Liver (tissue), 9 donors: ENCODE results near the gene GSTO2. TPM values are rescaled to one million over a fixed set of nuclear protein-coding genes. Genes with fewer than 3 reads are reported as not detected.

Source experiments
- DNase-seq: peaks from one replicate; pipeline ENCODE4 v3.0.0-alpha.2; 2017; ENCODE audit warnings: low spot score
- H3K27ac ChIP-seq, 2 donors: one replicate each; pipeline ENCODE4 v1.7.0; 2013; ENCODE audit warnings: inconsistent platforms in 2 of 2, low read length in 2 of 2, control low read depth in 1 of 2, low read depth in 1 of 2, mild to moderate bottlenecking in 1 of 2
- H3K27me3 ChIP-seq, 4 donors: one replicate each; pipeline versions ENCODE4 v1.6.1 to v1.7.0; 2013; ENCODE audit warnings: low read length in 3 of 4, inconsistent platforms in 1 of 4, mild to moderate bottlenecking in 1 of 4, moderate library complexity in 1 of 4; ENCODE audit not compliant: control insufficient read depth in 4 of 4, insufficient read depth in 4 of 4
- H3K36me3 ChIP-seq, 4 donors: one replicate each; pipeline versions ENCODE4 v1.6.1 to v1.7.0; 2013; ENCODE audit warnings: low read length in 3 of 4, mild to moderate bottlenecking in 3 of 4, low read depth in 1 of 4, moderate library complexity in 1 of 4; ENCODE audit not compliant: control insufficient read depth in 4 of 4, insufficient read depth in 3 of 4
- H3K4me1 ChIP-seq, 4 donors: one replicate each; pipeline versions ENCODE4 v1.6.1 to v1.7.0; 2013; ENCODE audit warnings: low read length in 3 of 4, mild to moderate bottlenecking in 3 of 4, moderate library complexity in 1 of 4; ENCODE audit not compliant: control insufficient read depth in 4 of 4, insufficient read depth in 4 of 4
- H3K4me3 ChIP-seq, 3 donors: one replicate each; pipeline versions ENCODE4 v1.6.1 to v1.7.0; 2013; ENCODE audit warnings: low read length in 3 of 3, control low read depth in 1 of 3, low read depth in 1 of 3, mild to moderate bottlenecking in 1 of 3
- H3K9ac ChIP-seq, 2 donors: one replicate each; pipeline ENCODE4 v1.7.0; 2013; ENCODE audit warnings: low read length in 2 of 2, mild to moderate bottlenecking in 2 of 2, moderate library complexity in 2 of 2, control low read depth in 1 of 2, low read depth in 1 of 2
- H3K9me3 ChIP-seq, 4 donors: one replicate each; pipeline versions ENCODE4 v1.6.1 to v1.7.0; 2013; ENCODE audit warnings: low read length in 3 of 4; ENCODE audit not compliant: control insufficient read depth in 4 of 4
- ATF3 ChIP-seq: IDR thresholded peaks from 2 replicates; pipeline ENCODE4 v1.6.1; 2016; ENCODE audit warnings: antibody characterized with exemption
- FOXA1 ChIP-seq: IDR thresholded peaks from 2 replicates; pipeline ENCODE4 v1.6.1; 2016; ENCODE audit warnings: antibody characterized with exemption
- FOXA2 ChIP-seq: IDR thresholded peaks from 2 replicates; pipeline ENCODE4 v1.6.1; 2016; ENCODE audit warnings: antibody characterized with exemption
- GABPA ChIP-seq, 2 donors: IDR thresholded peaks in 1 of 2; conservative IDR thresholded peaks in 1 of 2; 2 replicates each; pipeline ENCODE4 v1.6.1; 2016; ENCODE audit warnings: antibody characterized with exemption in 2 of 2, mild to moderate bottlenecking in 1 of 2, moderate library complexity in 1 of 2
- HNF4A ChIP-seq, 2 donors: conservative IDR thresholded peaks; 2 replicates each; pipeline ENCODE4 v1.6.1; 2016; ENCODE audit warnings: antibody characterized with exemption in 2 of 2, mild to moderate bottlenecking in 2 of 2
- HNF4G ChIP-seq: IDR thresholded peaks from 2 replicates; pipeline ENCODE4 v1.6.1; 2016; ENCODE audit warnings: antibody characterized with exemption
- JUND ChIP-seq, 2 donors: IDR thresholded peaks; 2 replicates each; pipeline ENCODE4 v1.6.1; 2016; ENCODE audit warnings: antibody characterized with exemption in 2 of 2
- MAX ChIP-seq: IDR thresholded peaks from 2 replicates; pipeline ENCODE4 v1.6.1; 2016; ENCODE audit warnings: antibody characterized with exemption
- NR2F2 ChIP-seq: IDR thresholded peaks from 2 replicates; pipeline ENCODE4 v1.6.1; 2016; ENCODE audit warnings: antibody characterized with exemption
- RAD21 ChIP-seq, 2 donors: IDR thresholded peaks; 2 replicates each; pipeline ENCODE4 v1.6.1; 2016; ENCODE audit warnings: antibody characterized with exemption in 2 of 2, mild to moderate bottlenecking in 2 of 2
- RXRA ChIP-seq, 2 donors: IDR thresholded peaks; 2 replicates each; pipeline ENCODE4 v1.6.1; 2017 to 2018; ENCODE audit warnings: antibody characterized with exemption in 2 of 2, mild to moderate bottlenecking in 1 of 2
- SP1 ChIP-seq: IDR thresholded peaks from 2 replicates; pipeline ENCODE4 v1.6.1; 2018; ENCODE audit warnings: antibody characterized with exemption, mild to moderate bottlenecking
- TAF1 ChIP-seq: conservative IDR thresholded peaks from 2 replicates; pipeline ENCODE4 v1.6.1; 2016; ENCODE audit warnings: antibody characterized with exemption, mild to moderate bottlenecking
- YY1 ChIP-seq: IDR thresholded peaks from 2 replicates; pipeline ENCODE4 v1.6.1; 2016; ENCODE audit warnings: antibody characterized with exemption, mild to moderate bottlenecking
- WGBS: extraction: QIAGEN DNeasy Blood & Tissue Kit; methylation state at CpG from one replicate; pipeline ENCODE4 v1.1.7; 2013; 5-methylcytosine and 5-hydroxymethylcytosine counted together
- polyA plus RNA-seq, 2 donors: library from polyadenylated mRNA; stranded (reverse) in 1 of 2; unstranded in 1 of 2; fragments of 200-250 nt in 1 of 2; fragments of >200 nt in 1 of 2; fragmentation: Nextera tagmentation in 1 of 2; extraction: Ambion mirVana in 1 of 2; gene quantifications; one replicate each; pipeline versions ENCODE4 v1.2.1 to v1.2.3, GENCODE V29; 2013 to 2015
- total RNA-seq, 2 donors: library from RNA; depleted of rRNA; stranded (reverse); fragments of >200 nt; gene quantifications; one replicate each; pipeline ENCODE4 v1.2.3, GENCODE V29; 2014
- TF ChIP-seq, protein P1 (sequence below): IDR thresholded peaks from 2 replicates; pipeline ENCODE4 v1.6.1; 2016; ENCODE audit warnings: antibody characterized with exemption, mild to moderate bottlenecking
- TF ChIP-seq, protein P2 (sequence below): IDR thresholded peaks from 2 replicates; pipeline ENCODE4 v1.6.1; 2016; ENCODE audit warnings: antibody characterized with exemption
- donor health status: healthy.
- donor health status: healthy.
- donor health status: healthy.
- donor health status: healthy.
- donor health status: healthy.

Gene GSTO2
- total RNA-seq (1 to 10 TPM; 1.0 to 4.6 TPM), polyA plus RNA-seq (1 to 10 TPM; 1.6 to 1.8 TPM)

DNA sequence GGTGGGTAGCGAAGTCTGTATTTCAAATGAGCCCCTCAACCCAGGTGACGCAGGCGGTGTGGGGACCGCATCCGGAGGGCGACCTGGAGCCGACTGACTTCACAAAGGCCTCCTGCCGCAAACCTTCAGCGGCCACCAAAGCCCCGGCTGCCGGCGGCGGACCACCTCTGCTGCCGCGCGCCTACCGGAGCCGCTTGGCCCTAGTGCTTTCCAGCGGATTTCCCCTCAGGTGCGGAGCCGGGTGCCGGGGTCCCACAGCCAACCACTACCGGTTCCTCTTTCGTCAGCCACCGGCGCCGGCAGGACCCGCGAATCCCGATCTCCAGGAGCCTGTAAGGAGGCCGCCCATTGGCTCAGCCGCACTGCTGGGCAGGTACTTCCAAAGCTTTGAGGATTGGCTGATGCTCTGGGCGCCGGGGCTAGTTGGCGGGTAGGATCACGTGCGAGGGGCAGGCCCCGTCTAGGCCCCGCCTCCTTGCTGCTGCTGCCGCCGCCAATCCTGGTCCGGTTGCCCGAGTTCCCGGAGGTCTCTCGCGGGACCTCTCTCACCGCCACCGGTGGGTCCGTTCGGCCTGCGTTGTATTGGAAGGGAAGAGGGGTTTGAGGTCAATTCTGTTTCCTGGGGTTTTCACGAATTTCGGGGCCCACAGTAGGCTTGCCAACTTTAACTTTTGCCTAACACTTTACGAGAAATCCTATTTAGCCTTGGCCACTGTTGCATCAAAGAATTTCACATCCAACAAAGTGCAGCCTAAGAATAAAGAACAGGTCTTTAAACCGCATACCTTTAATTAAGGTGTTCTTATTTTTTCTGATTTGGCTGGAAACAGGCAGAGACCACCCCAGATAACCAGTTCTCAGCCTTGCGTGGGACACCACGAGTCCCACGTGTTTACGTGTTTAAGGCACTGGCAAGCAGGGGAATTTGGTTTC lies at the start of gene GSTO2:
Gene GSTO2, plus strand, starts transcription at position 472 of the 933 bp plus-strand sequence. CDS start 5,732 bp downstream, outside the sequence.
- 21% methylated on average over 59 of the region's 59 CpGs for WGBS
- TF ChIP-seq YY1 (no peak), JUND (IDR thresholded peaks at IDR 0.05) (peak in 1 of 2 donors; percentile 21), FOXA2 (no peak), RAD21 (IDR thresholded peaks at IDR 0.05) (peak in 1 of 2 donors; percentile 4), MAX (no peak), FOXA1 (no peak), TAF1 (peak; percentile 1), NR2F2 (no peak), ATF3 (peak; percentile 59), HNF4A (conservative IDR thresholded peaks at IDR 0.05) (peak in 1 of 2 donors; percentile 9), SP1 (peak; percentile 83), GABPA (IDR thresholded peaks at IDR 0.05 in 1 of 2, conservative IDR thresholded peaks at IDR 0.05 in 1 of 2) (peak; percentile 46 to 83)
- TF ChIP-seq, protein P1, sequence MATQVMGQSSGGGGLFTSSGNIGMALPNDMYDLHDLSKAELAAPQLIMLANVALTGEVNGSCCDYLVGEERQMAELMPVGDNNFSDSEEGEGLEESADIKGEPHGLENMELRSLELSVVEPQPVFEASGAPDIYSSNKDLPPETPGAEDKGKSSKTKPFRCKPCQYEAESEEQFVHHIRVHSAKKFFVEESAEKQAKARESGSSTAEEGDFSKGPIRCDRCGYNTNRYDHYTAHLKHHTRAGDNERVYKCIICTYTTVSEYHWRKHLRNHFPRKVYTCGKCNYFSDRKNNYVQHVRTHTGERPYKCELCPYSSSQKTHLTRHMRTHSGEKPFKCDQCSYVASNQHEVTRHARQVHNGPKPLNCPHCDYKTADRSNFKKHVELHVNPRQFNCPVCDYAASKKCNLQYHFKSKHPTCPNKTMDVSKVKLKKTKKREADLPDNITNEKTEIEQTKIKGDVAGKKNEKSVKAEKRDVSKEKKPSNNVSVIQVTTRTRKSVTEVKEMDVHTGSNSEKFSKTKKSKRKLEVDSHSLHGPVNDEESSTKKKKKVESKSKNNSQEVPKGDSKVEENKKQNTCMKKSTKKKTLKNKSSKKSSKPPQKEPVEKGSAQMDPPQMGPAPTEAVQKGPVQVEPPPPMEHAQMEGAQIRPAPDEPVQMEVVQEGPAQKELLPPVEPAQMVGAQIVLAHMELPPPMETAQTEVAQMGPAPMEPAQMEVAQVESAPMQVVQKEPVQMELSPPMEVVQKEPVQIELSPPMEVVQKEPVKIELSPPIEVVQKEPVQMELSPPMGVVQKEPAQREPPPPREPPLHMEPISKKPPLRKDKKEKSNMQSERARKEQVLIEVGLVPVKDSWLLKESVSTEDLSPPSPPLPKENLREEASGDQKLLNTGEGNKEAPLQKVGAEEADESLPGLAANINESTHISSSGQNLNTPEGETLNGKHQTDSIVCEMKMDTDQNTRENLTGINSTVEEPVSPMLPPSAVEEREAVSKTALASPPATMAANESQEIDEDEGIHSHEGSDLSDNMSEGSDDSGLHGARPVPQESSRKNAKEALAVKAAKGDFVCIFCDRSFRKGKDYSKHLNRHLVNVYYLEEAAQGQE = peak; percentile 34
- TF ChIP-seq, protein P2, sequence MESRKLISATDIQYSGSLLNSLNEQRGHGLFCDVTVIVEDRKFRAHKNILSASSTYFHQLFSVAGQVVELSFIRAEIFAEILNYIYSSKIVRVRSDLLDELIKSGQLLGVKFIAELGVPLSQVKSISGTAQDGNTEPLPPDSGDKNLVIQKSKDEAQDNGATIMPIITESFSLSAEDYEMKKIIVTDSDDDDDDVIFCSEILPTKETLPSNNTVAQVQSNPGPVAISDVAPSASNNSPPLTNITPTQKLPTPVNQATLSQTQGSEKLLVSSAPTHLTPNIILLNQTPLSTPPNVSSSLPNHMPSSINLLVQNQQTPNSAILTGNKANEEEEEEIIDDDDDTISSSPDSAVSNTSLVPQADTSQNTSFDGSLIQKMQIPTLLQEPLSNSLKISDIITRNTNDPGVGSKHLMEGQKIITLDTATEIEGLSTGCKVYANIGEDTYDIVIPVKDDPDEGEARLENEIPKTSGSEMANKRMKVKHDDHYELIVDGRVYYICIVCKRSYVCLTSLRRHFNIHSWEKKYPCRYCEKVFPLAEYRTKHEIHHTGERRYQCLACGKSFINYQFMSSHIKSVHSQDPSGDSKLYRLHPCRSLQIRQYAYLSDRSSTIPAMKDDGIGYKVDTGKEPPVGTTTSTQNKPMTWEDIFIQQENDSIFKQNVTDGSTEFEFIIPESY = peak; percentile 98

DNA sequence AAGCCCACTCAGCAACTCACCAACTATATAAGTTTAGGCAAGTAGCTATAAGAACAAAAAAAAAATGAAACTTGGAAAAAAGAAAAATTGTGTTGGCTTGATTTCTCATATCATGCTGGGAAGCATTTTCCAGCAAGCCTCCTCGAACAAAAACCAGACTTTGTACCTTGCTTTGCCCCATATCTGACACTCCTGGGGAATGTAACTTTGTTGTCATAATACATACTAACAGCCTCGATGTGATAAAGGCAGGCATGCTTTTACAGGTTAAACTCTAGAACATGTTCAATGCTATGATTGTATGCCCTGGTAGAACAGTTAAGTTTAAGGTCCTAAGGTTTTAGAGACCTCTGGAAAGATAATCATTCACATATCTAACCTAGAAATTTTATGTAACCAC lies 48.5 kb upstream of the GSTO2 start:
- Histone ChIP-seq H3K27ac (no peak overlapping the region), H3K4me3 (no peak overlapping the region), H3K27me3 (peaks cover 0 to 3% (median 0%) of the 10 kb centered on the region in 4 donors), H3K9me3 (no peaks in the 10 kb centered on the region), H3K4me1 (peaks cover 0 to 6% (median 0%) of the 10 kb centered on the region in 4 donors), H3K36me3 (no peaks in the 10 kb centered on the region), H3K9ac (no peak overlapping the region)
- 21% methylated on average over 2 of the region's 2 CpGs for WGBS
- no peak for DNase-seq
- peak; percentile 58 for TF ChIP-seq HNF4G
- no peak for TF ChIP-seq TAF1
- TF ChIP-seq, protein P2 = no peak
- TF ChIP-seq ATF3 = no peak
- TF ChIP-seq, protein P1 = no peak
- TF ChIP-seq SP1 = peak; percentile 79
- peak; percentile 75 to 87 for TF ChIP-seq HNF4A (conservative IDR thresholded peaks at IDR 0.05)
- TF ChIP-seq FOXA1 = no peak
- no peak for TF ChIP-seq GABPA (IDR thresholded peaks at IDR 0.05 in 1 of 2, conservative IDR thresholded peaks at IDR 0.05 in 1 of 2)
- TF ChIP-seq RXRA (IDR thresholded peaks at IDR 0.05) = peak in 1 of 2 donors; percentile 18

More for the DNA sequence above, at the start of gene GSTO2:
- peak within 1 kb of the TSS; percentile 67 to 76 (median 70) for H3K4me3 ChIP-seq
- H3K9ac ChIP-seq = peak within 1 kb of the TSS; percentile 21 to 37
- peaks cover 17 to 39% (median 28%) of the 10 kb centered on the region in 4 donors for H3K36me3 ChIP-seq
- no peaks in the 10 kb centered on the region for H3K9me3 ChIP-seq
- peak; percentile 97 for DNase-seq
- H3K27ac ChIP-seq = peak within 1 kb of the TSS; percentile 67 to 71
- H3K27me3 ChIP-seq = no peaks in the 10 kb centered on the region
- H3K4me1 ChIP-seq = peaks cover 2 to 44% (median 26%) of the 10 kb centered on the region in 4 donors
